Esophagus squamous epithelium (tissue), 4 donors: ENCODE results near the gene FAM47E.

ENCODE experiments used
- CTCF ChIP-seq, 6 experiments: fragments of 450-650 bp in 4 of 6; fragments of 200-600 bp in 2 of 6; sonication (generic) in 2 of 6; IDR thresholded peaks; one replicate each; pipeline ENCODE4 v1.5.1; 2016 to 2019; ENCODE audit warnings: antibody characterized with exemption in 6 of 6, mild to moderate bottlenecking in 4 of 6, moderate library complexity in 4 of 6
- POLR2A ChIP-seq, 4 donors: fragments of 450-650 bp; IDR thresholded peaks; one replicate each; pipeline ENCODE4 v1.6.1; 2017; ENCODE audit warnings: antibody characterized with exemption in 4 of 4, mild to moderate bottlenecking in 4 of 4, moderate library complexity in 3 of 4

DNA sequence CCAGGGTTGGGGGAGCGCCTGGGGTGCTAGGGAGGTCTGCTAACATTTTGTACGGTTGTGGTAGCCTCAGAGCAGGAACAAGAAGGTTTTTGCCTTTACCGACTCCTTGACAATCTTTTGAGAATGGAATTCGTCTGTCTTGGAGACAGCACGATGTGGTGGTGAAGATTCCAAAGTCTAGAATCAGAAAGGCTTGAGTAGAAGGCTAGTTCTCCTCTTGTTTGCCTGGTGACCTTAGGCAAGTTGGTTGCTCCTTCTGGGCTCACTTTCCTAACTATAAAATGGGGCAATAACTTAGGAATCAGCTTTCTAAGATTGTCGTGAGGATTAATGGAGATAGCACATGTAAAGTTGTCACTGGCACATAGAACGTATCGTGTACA lies 741 bp downstream of the FAM47E start:
- TF ChIP-seq CTCF (IDR thresholded peaks at IDR 0.05), result no peak
- TF ChIP-seq POLR2A (IDR thresholded peaks at IDR 0.05), result no peak
